Measurements from ENCODE around the gene LSM14A.
"Not testable (repeated sequence)": the region's sequence is repeated elsewhere in the genome, so short reads cannot be mapped to it uniquely, and the experiment has no call there.

LSM14A gene

GRCh38 chr19:34159541-34159940, 12.8 kb upstream of the LSM14A start:
- DNase-seq (ENCODE audit: low spot score) = not testable (repeated sequence)

- DNase-seq (ENCODE audit: low spot score) = not testable (repeated sequence)
These were observed 10.4 kb upstream of the LSM14A start for GRCh38 chr19:34161902-34162301.

GRCh38 chr19:34165295-34165738, 7.0 kb upstream of the LSM14A start:
- no peak for DNase-seq (ENCODE audit: low spot score)

GRCh38 chr19:34169475-34170199, 2.7 kb upstream of the LSM14A start:
- DNase-seq (ENCODE audit: low spot score) = not testable (repeated sequence)

- DNase-seq (ENCODE audit: low spot score) = no peak
These were observed 796 bp upstream of the LSM14A start for GRCh38 chr19:34171539-34171876.

GRCh38 chr19:34172661-34173192, 423 bp downstream of the LSM14A start:
- DNase-seq (ENCODE audit: low spot score) = no peak

GRCh38 chr19:34173193-34173956, 1.1 kb downstream of the LSM14A start:
- peak; percentile 45 for DNase-seq (ENCODE audit: low spot score)

GRCh38 chr19:34175173-34175572, 2.9 kb downstream of the LSM14A start:
- DNase-seq (ENCODE audit: low spot score) = not testable (repeated sequence)

- no peak for DNase-seq (ENCODE audit: low spot score)
These were observed 4.3 kb downstream of the LSM14A start for GRCh38 chr19:34176581-34176980.

- DNase-seq (ENCODE audit: low spot score) = no peak
These were observed 5.9 kb downstream of the LSM14A start for GRCh38 chr19:34178274-34178610.

GRCh38 chr19:34179066-34179465, 6.8 kb downstream of the LSM14A start:
- no peak for DNase-seq (ENCODE audit: low spot score)

GRCh38 chr19:34180273-34180672, 8.0 kb downstream of the LSM14A start:
- no peak for DNase-seq (ENCODE audit: low spot score)

- no peak for DNase-seq (ENCODE audit: low spot score)
These were observed 8.4 kb downstream of the LSM14A start for GRCh38 chr19:34180709-34181108.

- DNase-seq (ENCODE audit: low spot score) = no peak
These were observed 9.0 kb downstream of the LSM14A start for GRCh38 chr19:34181111-34181864.

- DNase-seq (ENCODE audit: low spot score) = no peak
These were observed 9.8 kb downstream of the LSM14A start for GRCh38 chr19:34182125-34182524.

GRCh38 chr19:34184880-34185491, 12.7 kb downstream of the LSM14A start:
- DNase-seq (ENCODE audit: low spot score) = no peak

GRCh38 chr19:34186205-34186604, 13.9 kb downstream of the LSM14A start:
- DNase-seq (ENCODE audit: low spot score) = no peak

- DNase-seq (ENCODE audit: low spot score) = no peak
These were observed 14.7 kb downstream of the LSM14A start for GRCh38 chr19:34187011-34187410.

GRCh38 chr19:34188408-34188807, 16.1 kb downstream of the LSM14A start:
- DNase-seq (ENCODE audit: low spot score) = no peak

GRCh38 chr19:34189199-34189916, 17.1 kb downstream of the LSM14A start:
- DNase-seq (ENCODE audit: low spot score) = no peak

- no peak for DNase-seq (ENCODE audit: low spot score)
These were observed 17.7 kb downstream of the LSM14A start for GRCh38 chr19:34189917-34190425.
